Pancreas (tissue), 10 donors: Measurements from ENCODE around the gene POLR2L. TPM values are rescaled to one million over a fixed set of nuclear protein-coding genes. Genes with fewer than 3 reads are reported as not detected.

ENCODE experiments used
- ATAC-seq, 4 donors: fragments of 200-7000 bp; cut with Tn5 transposase; one replicate each; pipeline versions ENCODE4 v1.8.0 to v1.9.1; 2020; ENCODE audit warnings: mild to moderate bottlenecking in 4 of 4, moderate library complexity in 4 of 4
- DNase-seq, 6 donors: peaks; one replicate each; pipeline ENCODE4 v3.0.0-alpha.2; 2020
- FAIRE-seq: peaks from 2 replicates; lab custom pipeline; 2012; peaks lifted over from hg19 to GRCh38; lab: Jason Lieb, UNC
- H3K27ac ChIP-seq, 4 donors: fragments of 200-600 bp; sonication (generic); 1 replicate in 3 of 4; 2 replicates in 1 of 4; pipeline versions ENCODE4 v1.5.0 to v1.8.0; 2020
- H3K27me3 ChIP-seq, 4 donors: fragments of 200-600 bp; one replicate each; pipeline ENCODE4 v1.8.0; 2021
- H3K36me3 ChIP-seq, 3 donors: fragments of 200-600 bp; sonication (generic) in 1 of 3; one replicate each; pipeline versions ENCODE4 v1.5.0 to v1.8.0; 2020 to 2021
- H3K4me1 ChIP-seq, 3 donors: fragments of 200-600 bp; one replicate each; pipeline ENCODE4 v1.8.0; 2021
- H3K4me3 ChIP-seq, 4 donors: fragments of 200-600 bp; sonication (generic) in 2 of 4; one replicate each; pipeline versions ENCODE4 v1.5.0 to v1.8.0; 2020 to 2021
- H3K9me3 ChIP-seq, 4 donors: fragments of 200-600 bp; one replicate each; pipeline ENCODE4 v1.8.0; 2021
- WGBS, 2 donors: extraction: QIAGEN DNeasy Blood & Tissue Kit; methylation state at CpG; one replicate each; pipeline ENCODE4 v1.1.7; 2013; 5-methylcytosine and 5-hydroxymethylcytosine counted together
- intact Hi-C, 3 donors: fragments of 100-400 bp; cut with DNase I; formaldehyde crosslinking; loops; one replicate each; pipeline versions ENCODE4 v1.11.1 to v1.14.2; 2022
- polyA plus RNA-seq, 2 donors: library from polyadenylated mRNA; stranded (reverse); fragments of 200-250 nt; gene quantifications; one replicate each; pipeline ENCODE4 v1.2.3, GENCODE V29; 2013
- total RNA-seq, 6 donors: library from RNA; stranded (reverse); fragmentation: NEBNext Ultra II Directional in 4 of 6; extraction: Animal tissue kit (Norgen Biotek cat#: 25700) in 4 of 6; gene quantifications; one replicate each; pipeline versions ENCODE4 v1.2.1 to v1.2.4, GENCODE V29; 2021 to 2023
- TF ChIP-seq, protein P1 (sequence below), 4 donors: fragments of 200-600 bp; sonication (generic) in 3 of 4; IDR thresholded peaks; one replicate each; pipeline versions ENCODE4 v1.5.0 to v1.8.0; 2021; ENCODE audit warnings: antibody characterized with exemption in 4 of 4
- donor health status: healthy with polysubstance abuse.
- donor health status: DM: no; HTN: no; CAD: no; lungs with moderate emphysema.
- donor health status: DM: no; HTN: no; CAD: no.
- donor health status: control.
- donor health status: control.
- donor health status: Bipolar disorder and iron deficiency.
- donor health status: DM: yes; HTN: yes; CAD: no.
- donor health status: DM: no; HTN: no; CAD: no.
- donor health status: DM: no; HTN: no; CAD: no.
- donor health status: DM: yes; HTN: yes; CAD: no.

POLR2L gene
- total and polyA plus RNA-seq, 8 donors: 62.9 to 110 (median 68.9) TPM

- Histone ChIP-seq H3K27me3 (no peaks in the 10 kb centered on the region), H3K4me1 (peaks cover 0 to 8% (median 4%) of the 10 kb centered on the region in 3 donors), H3K36me3 (no peaks in the 10 kb centered on the region), H3K27ac (no peak overlapping the region), H3K4me3 (no peak overlapping the region), H3K9me3 (no peaks in the 10 kb centered on the region)
- TF ChIP-seq, protein P1, sequence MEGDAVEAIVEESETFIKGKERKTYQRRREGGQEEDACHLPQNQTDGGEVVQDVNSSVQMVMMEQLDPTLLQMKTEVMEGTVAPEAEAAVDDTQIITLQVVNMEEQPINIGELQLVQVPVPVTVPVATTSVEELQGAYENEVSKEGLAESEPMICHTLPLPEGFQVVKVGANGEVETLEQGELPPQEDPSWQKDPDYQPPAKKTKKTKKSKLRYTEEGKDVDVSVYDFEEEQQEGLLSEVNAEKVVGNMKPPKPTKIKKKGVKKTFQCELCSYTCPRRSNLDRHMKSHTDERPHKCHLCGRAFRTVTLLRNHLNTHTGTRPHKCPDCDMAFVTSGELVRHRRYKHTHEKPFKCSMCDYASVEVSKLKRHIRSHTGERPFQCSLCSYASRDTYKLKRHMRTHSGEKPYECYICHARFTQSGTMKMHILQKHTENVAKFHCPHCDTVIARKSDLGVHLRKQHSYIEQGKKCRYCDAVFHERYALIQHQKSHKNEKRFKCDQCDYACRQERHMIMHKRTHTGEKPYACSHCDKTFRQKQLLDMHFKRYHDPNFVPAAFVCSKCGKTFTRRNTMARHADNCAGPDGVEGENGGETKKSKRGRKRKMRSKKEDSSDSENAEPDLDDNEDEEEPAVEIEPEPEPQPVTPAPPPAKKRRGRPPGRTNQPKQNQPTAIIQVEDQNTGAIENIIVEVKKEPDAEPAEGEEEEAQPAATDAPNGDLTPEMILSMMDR (IDR thresholded peaks at IDR 0.05): no peak
- FAIRE-seq: no peak
- no peak for DNase-seq
- ATAC-seq: no peak
- WGBS, 2 donors: 96% methylated on average over 27 of the region's 27 CpGs
- intact Hi-C loops: no loop called here
Observed at GRCh38 chr11:853682-854448, 11.5 kb upstream of the POLR2L start.

GRCh38 chr11:852762-853161 is 10.4 kb upstream of the POLR2L start:
- TF ChIP-seq, protein P1 (IDR thresholded peaks at IDR 0.05): no peak
- H3K27ac ChIP-seq: no peak overlapping the region
- ATAC-seq (no peak), DNase-seq (no peak), FAIRE-seq (no peak)
- intact Hi-C loops: no loop called here
- H3K9me3 ChIP-seq: no peaks in the 10 kb centered on the region
- H3K4me3 ChIP-seq: no peak overlapping the region
- no peaks in the 10 kb centered on the region for H3K36me3 ChIP-seq
- 84 to 87% methylated on average over 14 to 15 of the region's 15 CpGs for WGBS, 2 donors
- no peaks in the 10 kb centered on the region for H3K27me3 ChIP-seq
- H3K4me1 ChIP-seq: peaks cover 0 to 16% (median 11%) of the 10 kb centered on the region in 3 donors

DNA sequence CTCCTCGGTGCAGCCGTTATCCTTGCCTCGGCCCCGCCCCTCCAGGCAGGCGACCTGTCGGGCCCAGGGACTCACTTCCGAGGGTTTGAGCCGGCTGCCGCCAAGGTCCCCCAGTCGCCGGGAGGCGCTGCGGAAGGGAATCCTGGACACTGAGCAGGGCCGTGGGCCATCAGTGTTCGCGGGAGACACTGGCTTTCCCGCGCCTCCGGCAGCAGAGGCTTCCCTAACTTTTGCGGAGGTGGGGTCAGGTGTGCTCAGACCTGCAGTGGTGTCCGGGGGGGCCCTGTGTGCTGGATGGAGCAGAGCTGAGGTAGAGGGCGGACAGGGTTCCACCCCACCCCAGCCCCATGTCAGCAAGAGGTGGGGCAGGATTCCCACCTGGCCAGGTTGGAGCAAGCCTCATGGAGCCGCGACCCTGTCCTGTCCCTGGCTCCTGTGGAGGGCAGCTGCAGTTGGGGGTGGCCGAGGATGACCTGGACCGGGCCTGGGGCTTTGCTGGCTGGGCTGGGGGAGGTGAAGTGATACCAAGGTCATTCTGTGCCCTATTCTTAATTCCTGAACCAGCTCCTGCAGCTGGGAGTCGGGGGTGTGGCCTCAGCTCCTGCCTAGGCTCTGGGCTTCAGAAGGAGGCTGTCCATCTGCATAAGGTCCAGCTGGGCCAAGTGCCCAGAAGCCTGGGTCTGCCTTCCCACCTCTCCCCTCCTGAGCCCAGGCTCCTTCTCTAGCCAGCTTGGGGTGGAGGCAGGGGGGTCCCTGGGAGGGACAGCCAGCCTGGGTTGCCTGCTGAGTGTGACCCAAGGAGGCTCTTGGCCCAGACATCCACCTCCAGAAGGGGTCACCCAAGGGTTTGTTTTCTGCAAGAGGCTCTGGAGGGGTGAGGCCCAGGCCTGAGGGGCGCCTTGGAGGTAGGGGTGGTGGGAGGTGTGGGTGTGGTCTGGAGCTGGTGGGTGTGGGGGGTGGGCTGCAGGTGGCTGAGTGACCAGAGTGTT is 8.7 kb upstream of the POLR2L start:
- no peaks in the 10 kb centered on the region for H3K36me3 ChIP-seq
- intact Hi-C loops: no loop called here
- no peak overlapping the region for H3K27ac ChIP-seq
- H3K27me3 ChIP-seq: no peaks in the 10 kb centered on the region
- ATAC-seq (no peak), DNase-seq (no peak), FAIRE-seq (no peak)
- 74 to 82% methylated on average over 28 of the region's 28 CpGs for WGBS, 2 donors
- TF ChIP-seq, protein P1 (IDR thresholded peaks at IDR 0.05): no peak
- peaks cover 0 to 16% (median 11%) of the 10 kb centered on the region in 3 donors for H3K4me1 ChIP-seq
- no peak overlapping the region for H3K4me3 ChIP-seq
- H3K9me3 ChIP-seq: no peaks in the 10 kb centered on the region

DNA sequence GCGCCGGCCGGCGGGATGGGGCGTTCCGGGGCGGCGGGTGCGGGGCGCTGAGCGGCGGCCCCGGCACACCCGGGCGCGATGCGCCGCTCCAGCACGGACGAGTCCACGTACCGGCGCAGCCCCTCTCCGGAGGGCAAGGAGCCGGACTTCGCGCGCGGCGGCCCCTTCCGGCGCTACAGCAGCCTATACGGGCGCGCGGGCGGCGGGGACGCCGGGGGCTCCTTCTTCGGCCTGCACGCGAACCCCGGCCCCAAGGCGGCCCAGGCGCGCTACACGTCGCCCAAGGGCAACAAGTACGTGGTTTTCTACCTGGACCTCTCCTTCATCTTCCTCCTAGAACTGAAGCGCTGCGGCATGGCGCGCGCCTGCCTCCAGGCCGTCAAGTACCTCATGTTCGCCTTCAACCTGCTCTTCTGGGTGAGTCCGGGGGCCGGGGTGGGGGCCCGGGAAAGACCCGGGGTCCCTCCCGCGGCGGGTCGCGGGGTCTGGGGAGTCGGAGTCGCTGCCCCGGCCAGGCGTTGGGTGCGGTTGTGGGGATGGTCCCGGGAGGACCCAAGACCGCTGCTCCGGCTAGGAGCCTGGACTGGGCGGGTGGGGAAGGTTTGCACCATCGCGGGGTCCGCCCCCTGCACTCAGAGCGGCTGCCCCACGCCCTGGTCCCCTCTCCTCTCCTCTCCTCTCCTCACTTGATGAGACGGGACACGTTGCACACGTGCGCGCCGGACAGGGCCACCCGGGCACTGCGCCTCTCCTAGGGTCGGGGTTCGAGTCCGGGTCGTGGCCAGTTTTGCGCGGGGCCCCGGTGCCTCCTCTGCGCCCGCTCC is 7.8 kb upstream of the POLR2L start:
- intact Hi-C loops: loop anchor here in 1 of 3 donors (5.0 kb wide), 1 partner anchor 202 kb away; no protein-coding TSS in a partner anchor
- TF ChIP-seq, protein P1 (IDR thresholded peaks at IDR 0.05): no peak
- DNase-seq (no peak), ATAC-seq (no peak), FAIRE-seq (no peak)
- Histone ChIP-seq H3K9me3 (no peaks in the 10 kb centered on the region), H3K27me3 (no peaks in the 10 kb centered on the region), H3K4me1 (peaks cover 0 to 16% (median 11%) of the 10 kb centered on the region in 3 donors), H3K36me3 (no peaks in the 10 kb centered on the region), H3K4me3 (peak overlapping the region; percentile 8 to 31 (median 20)), H3K27ac (no peak overlapping the region)
- 30 to 36% methylated on average over 73 to 97 of the region's 97 CpGs for WGBS, 2 donors
